Endothelial cell of umbilical vein (primary cell): ENCODE data around the gene PALD1.

ENCODE experiments used
- EZH2 ChIP-seq: IDR thresholded peaks from 2 replicates; pipeline ENCODE4 v1.6.1; 2012; ENCODE audit warnings: borderline replicate concordance, low read depth, mild to moderate bottlenecking, moderate library complexity, low read length, inconsistent platforms; ENCODE audit not compliant: severe bottlenecking
- POLR2A ChIP-seq: IDR thresholded peaks from 2 replicates; pipeline ENCODE4 v1.6.1; 2012; ENCODE audit warnings: low read depth, mild to moderate bottlenecking, control low read depth, low read length
- TF ChIP-seq, protein P1 (sequence below), 2 donors: IDR thresholded peaks; 1 replicate in 1 of 2; 2 replicates in 1 of 2; pipeline ENCODE4 v1.5.1; 2011; ENCODE audit warnings: low read length in 2 of 2, mild to moderate bottlenecking in 2 of 2, moderate library complexity in 2 of 2, control low read depth in 1 of 2, inconsistent platforms in 1 of 2, low read depth in 1 of 2; ENCODE audit not compliant: insufficient read depth in 1 of 2; ENCODE audit errors: extremely low read depth in 1 of 2
- TF ChIP-seq, protein P2 (sequence below): IDR thresholded peaks from 2 replicates; pipeline ENCODE4 v1.6.1; 2011; ENCODE audit not compliant: insufficient read depth, insufficient read length

DNA sequence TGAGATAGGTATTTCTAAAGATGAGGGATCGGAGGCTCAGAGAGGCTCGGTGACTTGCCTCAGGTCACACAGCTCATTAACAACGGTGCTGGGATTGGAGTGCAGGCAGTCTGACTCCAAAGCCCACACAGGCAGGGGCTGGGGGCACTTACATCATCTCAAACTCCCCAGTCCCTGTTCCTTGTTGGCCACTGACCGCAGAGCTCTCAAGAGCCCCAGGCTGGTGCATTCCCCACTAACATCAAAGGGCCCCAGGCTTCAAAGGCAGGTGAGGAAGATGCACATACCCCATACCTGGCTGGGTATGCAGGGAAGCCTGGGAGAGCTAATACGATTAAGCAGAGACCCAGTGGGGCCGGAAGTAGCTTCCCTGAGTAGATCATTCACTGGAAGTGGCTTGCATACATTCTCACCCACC is 23.3 kb upstream of the PALD1 start:
- TF ChIP-seq, protein P1, sequence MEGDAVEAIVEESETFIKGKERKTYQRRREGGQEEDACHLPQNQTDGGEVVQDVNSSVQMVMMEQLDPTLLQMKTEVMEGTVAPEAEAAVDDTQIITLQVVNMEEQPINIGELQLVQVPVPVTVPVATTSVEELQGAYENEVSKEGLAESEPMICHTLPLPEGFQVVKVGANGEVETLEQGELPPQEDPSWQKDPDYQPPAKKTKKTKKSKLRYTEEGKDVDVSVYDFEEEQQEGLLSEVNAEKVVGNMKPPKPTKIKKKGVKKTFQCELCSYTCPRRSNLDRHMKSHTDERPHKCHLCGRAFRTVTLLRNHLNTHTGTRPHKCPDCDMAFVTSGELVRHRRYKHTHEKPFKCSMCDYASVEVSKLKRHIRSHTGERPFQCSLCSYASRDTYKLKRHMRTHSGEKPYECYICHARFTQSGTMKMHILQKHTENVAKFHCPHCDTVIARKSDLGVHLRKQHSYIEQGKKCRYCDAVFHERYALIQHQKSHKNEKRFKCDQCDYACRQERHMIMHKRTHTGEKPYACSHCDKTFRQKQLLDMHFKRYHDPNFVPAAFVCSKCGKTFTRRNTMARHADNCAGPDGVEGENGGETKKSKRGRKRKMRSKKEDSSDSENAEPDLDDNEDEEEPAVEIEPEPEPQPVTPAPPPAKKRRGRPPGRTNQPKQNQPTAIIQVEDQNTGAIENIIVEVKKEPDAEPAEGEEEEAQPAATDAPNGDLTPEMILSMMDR (IDR thresholded peaks at IDR 0.05; ENCODE audit: extremely low read depth in 1 of 2, insufficient read depth in 1 of 2, low read depth in 1 of 2, low read length in 2 of 2) = no peak
- no peak for TF ChIP-seq EZH2
- TF ChIP-seq, protein P2, sequence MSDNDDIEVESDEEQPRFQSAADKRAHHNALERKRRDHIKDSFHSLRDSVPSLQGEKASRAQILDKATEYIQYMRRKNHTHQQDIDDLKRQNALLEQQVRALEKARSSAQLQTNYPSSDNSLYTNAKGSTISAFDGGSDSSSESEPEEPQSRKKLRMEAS = no peak
- no peak for TF ChIP-seq POLR2A
